GM21515 (cell line): ENCODE results near the gene DPP3.
A peak's percentile ranks its signal among the peaks of the same experiment; 100 is the strongest.

Source experiments
- ATAC-seq: cut with Tn5 transposase; IDR thresholded peaks from one replicate; pipeline ENCODE4 v1.9.1; 2021; ENCODE audit not compliant: unreplicated experiment

Gene DPP3

DNA sequence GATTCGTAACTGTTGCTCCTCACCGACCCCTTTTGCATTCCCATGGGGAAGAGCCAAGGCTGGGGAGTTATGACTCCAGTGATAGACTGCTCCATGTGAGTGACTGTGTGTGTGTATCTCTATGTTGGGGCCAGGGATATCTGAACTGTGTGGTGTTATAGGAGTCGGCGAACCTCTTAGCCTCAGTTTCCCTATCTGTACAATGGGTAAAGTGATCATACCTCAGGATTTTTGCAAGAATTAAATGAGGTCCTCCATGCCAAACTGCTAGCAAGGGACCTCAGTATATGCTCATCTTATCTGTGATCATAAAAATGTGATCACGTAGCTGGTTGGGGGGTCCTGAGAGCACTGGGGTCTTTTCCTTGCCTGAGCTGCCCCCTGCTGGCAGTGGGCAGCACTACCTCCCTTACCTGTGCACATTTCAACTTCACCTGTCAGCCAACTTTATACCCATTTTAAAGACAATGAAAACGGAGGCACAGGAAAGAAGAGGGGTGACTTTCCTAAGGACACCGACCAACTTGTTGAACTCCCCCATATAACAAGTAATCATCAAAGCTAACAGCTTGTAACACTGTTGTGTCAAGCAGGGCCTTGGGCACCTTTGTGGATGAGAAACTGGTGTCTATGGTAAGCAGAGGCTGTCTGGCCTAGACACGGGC, 1.4 kb upstream of the DPP3 start:
- no peak for ATAC-seq

DNA sequence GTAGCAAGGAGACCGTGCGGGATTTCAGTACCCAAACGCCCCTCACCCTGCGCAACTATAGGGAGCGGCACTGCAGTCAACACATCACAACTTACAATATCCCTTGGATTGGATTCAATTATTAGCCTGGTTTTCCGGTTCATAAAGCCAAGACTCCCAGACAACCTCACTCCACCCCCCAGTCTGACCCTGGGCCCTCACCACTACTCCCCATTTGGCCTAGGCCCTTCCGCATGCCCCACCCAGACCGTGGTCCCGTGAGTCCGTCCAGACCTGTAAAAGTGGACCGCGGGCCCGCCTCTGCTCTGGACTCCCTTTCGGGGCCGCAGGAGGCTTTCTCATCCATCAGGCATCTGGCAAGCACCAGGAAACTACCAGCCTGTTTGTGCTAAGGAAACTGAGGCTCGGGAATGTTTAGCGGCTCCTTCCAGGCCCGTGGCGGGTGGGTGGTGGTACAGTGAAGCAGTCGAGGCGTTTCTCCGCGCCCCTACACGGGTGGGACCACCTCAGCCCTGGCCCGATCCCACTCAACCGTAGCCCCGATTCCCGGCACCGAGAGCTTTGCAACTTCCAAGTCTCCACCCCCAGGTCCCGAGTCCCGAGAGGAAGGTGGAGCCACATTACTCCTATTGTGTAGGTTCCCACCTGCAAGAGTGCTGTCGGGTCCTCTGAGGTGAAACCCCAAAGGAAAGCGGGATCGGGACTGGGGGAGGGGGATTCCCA, 679 bp upstream of the DPP3 start:
- no peak for ATAC-seq

DNA sequence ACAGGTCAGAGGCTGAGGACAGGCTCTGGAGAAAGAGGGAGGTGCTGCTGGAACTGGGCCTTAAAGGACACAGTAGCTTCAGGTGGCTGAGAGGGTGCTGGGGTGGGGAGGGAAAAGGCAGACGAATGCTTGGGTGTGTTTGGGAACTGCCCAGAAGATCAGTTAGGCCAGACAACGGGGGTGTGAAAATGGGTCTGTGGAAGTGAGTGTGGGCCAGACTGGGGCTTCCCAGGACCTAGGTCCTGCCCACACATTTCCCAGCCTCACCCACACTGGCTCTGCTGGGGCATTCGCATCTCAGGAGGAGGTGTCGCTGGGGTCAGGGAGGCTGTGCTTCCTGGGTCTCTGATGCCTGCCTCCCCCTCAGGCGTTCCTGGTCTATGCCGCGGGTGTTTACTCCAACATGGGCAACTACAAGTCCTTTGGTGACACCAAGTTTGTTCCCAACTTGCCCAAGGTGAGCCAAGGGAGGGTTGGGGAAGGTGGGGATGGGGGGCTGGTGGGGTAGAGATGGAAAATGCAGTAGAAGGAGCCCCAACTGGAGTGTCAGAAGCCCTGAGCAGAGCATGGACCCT, 4.7 kb downstream of the DPP3 start:
- ATAC-seq: no peak

DNA sequence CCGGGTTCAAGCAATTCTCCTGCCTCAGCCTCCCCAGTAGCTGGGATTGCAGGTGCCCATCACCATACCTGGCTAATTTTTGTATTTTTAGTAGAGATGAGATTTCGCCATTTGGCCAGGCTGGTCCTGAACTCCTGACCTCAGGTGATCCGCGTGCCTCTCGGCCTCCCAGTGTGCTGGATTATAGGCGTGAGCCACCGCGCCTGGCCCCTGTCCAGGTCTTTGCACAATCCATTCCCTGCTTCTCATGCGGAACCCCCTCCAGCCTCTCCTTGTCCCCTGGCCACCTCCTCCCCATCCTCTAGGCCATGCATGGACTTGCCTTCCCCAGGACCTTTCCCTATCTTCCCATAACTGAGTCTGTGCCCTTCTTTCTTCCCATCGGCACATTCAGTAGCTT, 8.7 kb downstream of the DPP3 start:
- no peak for ATAC-seq

GRCh38 chr11:66489636-66490035, 9.4 kb downstream of the DPP3 start:
- no peak for ATAC-seq

GRCh38 chr11:66491315-66491935, 11.2 kb downstream of the DPP3 start:
- no peak for ATAC-seq

GRCh38 chr11:66492161-66492865, 12.1 kb downstream of the DPP3 start:
- no peak for ATAC-seq

DNA sequence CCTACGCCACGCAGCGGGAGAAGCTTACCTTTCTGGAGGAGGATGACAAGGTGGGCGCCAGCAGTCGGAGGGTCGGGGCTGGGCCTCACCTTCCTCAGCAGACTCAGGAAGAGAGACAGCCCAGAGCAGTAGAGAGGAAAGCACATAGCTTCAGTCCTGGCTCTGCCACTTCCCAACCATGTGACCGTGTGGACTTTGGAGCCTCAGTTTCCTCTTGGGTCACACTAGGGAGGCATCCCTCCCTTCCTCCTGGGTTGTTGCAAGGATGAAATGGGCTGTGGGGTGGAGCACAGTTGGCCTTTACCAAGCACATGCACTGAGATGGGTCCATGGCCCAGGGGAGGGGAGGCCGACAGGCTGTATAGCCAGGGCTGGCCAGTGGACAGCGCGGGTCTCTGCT, 12.9 kb downstream of the DPP3 start:
- no peak for ATAC-seq

GRCh38 chr11:66494458-66494857, 14.2 kb downstream of the DPP3 start:
- no peak for ATAC-seq

DNA sequence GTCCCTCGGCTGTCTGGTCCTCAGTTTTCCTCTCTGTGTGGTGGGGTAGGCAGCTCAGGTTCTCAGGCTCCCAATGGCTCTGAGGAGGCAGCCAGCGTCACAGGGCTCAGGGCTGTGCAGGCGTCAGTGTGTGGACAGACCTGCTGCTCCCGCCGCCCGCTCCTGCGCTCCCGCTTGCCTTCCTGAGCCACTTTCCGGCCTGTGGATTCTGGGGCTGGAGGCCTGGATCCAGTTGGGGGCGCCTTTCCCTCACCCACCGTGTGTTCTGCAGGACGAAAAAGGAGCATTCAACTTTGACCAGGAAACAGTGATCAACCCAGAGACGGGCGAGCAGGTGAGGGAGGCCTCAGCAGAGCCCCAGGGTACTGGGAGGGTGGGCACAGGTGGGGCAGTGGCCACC, 14.7 kb downstream of the DPP3 start:
- no peak for ATAC-seq

DNA sequence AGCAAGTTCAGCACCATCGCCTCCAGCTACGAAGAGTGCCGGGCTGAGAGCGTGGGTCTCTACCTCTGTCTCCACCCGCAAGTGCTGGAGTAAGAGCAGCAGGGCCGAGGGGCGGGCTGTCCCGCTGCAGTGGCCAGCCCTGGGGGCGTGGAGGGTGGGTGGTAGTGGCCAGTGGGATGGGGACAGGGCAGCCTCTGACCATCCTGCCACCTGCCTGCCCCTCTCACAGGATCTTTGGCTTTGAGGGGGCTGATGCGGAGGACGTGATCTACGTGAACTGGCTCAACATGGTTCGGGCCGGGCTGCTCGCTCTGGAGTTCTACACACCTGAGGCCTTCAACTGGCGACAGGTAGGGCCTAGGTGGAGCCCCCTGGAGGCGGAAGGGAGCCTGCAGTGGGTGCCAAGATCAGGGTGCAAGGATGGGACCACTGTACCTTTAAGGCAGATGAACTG, 15.2 kb downstream of the DPP3 start:
- ATAC-seq: no peak

- no peak for ATAC-seq
Observed at GRCh38 chr11:66497206-66497605, 17.0 kb downstream of the DPP3 start.

GRCh38 chr11:66498506-66498905, 18.3 kb downstream of the DPP3 start:
- no peak for ATAC-seq

DNA sequence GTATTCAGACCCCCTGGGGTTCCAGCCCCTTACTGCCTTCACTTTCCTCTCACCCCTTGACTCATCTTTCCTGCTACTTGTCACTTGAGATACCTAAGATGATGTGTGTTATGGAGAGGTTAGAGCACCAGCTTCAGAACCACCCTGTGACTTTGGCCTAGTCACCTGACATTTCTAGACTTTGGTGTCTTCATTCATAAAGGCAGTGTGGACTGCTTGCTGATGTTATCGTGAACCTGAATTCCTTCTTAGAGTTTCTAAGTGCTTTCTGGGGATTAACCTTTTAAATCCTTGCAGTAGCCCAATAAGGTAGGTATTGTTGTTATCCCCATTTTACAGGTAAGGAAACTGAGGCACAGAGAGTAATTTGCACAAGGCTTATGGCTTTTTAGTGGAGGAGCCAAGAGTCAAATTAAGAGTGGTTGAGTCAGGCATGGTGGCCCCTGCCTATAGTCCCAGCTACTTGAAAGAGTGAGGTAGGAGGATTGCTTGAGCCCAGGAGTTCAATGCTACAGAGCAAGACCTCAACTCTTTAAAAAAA, 25.1 kb downstream of the DPP3 start:
- ATAC-seq: no peak

GRCh38 chr11:66509131-66509561, 28.9 kb downstream of the DPP3 start:
- ATAC-seq: no peak

GRCh38 chr11:66510271-66510989, 30.2 kb downstream of the DPP3 start, which contains the start of gene BBS1:
Gene BBS1, plus strand, starts transcription at chr11:66510635. Its CDS starts 25 bp downstream, at chr11:66510660.
- peak; percentile 81 for ATAC-seq

GRCh38 chr11:66510990-66511339, 30.7 kb downstream of the DPP3 start:
- ATAC-seq: no peak

DNA sequence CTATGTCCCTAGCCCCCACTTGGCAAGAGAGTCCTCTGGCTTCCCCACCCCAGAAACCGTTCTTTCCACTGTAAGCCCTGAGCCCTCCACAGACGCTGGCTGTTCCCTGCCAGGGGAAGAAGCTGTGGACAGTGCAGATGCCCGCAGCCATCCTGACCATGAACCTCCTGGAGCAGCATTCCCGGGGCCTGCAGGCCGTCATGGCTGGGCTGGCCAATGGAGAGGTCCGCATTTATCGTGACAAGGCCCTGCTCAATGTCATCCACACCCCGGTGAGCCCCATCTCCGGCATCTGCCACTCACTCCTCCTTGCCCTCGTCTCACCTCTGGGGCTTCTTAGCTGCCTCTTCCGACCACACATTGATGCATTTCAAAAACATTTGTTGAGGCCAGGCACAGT, 43.4 kb downstream of the DPP3 start:
- ATAC-seq: no peak

- ATAC-seq: no peak
Observed at GRCh38 chr11:66524304-66525040, 44.2 kb downstream of the DPP3 start.

DNA sequence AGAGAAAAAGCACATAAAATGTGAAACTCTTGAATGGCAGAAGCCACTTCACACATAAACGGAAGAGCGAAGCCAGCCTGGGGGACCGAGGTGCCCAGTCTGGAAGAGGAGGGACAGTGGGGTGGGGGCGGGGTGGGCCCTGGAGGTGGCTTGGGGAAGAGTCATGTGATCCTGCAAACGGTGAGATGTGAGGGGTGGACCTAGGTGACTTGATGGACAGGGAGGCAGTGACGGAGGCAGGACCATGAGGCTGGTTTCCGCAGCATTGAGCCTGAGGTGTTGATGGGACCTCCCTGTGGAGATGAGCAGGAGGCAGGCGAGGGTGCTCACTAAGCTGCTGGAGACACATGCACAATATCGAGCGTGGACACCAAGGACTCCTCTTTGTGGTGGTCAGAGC, 48.8 kb downstream of the DPP3 start:
- no peak for ATAC-seq
